SHP77 (cell line): ENCODE measurements around the gene PIANP.

ENCODE experiments used
- DNase-seq, 2 experiments: peaks; one replicate each; lab custom pipeline; 2025; lab: John Stamatoyannopoulos, UW

Gene PIANP

DNA sequence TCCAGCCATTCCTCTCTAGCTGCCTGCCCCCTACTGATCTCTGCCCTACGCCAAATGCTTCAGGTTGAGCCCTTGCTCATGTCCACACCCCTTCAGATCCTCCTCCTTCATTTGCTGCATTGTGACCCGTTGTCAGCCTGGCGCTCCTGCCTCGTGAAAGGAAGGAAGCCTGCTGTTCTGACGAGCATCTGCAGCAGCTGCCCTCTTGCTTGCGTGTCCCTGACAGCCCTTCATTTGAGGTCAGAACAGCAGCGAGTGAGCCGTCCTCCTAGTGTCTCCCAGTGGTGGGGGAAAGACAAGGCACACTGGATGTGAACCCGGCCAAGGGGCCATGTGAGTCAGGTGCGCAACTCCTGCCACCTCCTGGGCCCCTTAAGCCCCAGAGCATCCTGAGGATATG lies 3.0 kb upstream of the PIANP start:
- DNase-seq = peak; percentile 34 to 44

DNA sequence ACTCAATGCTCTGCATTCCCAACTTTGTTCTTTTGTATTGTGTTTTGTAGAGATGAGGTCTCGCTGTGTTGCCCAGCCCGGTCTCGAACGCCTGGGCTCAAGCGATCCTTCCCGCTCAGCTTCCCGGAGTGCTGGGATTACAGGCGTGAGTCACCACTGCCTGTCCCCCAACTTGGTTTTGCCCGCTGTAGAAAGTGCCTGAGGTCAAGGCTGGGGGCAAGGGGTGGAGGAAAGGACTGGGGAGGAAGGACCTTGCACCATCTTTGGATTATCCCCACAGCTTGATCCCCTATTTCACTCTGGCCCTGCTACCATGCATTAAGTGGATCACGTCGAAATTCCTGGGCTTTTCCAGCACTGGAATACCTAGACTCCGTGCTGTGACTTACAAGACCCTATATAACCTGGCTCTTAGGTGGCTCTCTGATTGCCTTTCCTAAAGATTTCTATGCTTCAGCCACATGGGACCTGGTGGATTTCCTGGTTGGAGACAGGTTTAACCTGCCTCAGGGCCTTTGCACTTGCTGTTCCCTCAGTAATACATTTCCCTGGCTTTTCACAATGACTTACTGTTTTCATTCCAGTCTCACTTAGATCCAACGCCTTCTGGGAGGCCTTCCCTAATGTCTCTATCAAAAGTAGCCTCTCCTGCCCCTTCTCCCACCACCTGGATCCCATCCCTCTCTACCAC lies 608 bp upstream of the PIANP start:
- DNase-seq = no peak

DNA sequence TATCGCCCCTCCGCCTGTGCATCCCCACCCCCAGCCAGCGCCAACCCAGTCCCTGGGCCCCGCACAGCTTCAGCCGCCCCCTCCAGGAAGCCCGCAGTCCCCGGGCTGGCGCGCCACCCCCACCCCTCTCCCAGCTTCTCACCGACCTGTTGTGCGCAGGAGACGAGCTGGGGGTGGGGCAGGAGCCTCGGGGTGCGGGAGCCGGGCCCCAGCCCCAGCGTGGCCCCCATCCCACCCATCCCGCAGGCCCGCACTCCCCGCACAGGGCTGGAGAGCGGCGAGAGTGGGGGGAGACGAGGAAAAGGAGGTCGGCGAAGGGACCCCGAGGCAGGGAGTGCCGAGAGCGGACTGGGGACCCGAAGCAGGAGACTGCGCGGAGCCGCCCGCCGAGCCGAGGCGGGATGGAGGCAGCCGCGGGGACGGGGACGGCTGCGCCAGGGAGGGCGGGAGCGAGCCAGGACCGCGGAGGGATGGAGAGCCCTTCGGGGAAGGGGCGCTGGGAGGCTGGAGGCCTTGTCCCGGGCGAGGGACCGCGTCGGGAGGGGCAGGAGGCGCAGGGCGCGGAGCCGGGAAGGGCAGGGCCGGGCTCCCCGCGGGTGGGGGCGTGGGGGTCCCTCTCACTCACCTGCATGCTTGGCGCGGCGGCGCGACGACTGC lies 498 bp downstream of the PIANP start:
- DNase-seq = peak in 1 of 2 experiments; percentile 14

DNA sequence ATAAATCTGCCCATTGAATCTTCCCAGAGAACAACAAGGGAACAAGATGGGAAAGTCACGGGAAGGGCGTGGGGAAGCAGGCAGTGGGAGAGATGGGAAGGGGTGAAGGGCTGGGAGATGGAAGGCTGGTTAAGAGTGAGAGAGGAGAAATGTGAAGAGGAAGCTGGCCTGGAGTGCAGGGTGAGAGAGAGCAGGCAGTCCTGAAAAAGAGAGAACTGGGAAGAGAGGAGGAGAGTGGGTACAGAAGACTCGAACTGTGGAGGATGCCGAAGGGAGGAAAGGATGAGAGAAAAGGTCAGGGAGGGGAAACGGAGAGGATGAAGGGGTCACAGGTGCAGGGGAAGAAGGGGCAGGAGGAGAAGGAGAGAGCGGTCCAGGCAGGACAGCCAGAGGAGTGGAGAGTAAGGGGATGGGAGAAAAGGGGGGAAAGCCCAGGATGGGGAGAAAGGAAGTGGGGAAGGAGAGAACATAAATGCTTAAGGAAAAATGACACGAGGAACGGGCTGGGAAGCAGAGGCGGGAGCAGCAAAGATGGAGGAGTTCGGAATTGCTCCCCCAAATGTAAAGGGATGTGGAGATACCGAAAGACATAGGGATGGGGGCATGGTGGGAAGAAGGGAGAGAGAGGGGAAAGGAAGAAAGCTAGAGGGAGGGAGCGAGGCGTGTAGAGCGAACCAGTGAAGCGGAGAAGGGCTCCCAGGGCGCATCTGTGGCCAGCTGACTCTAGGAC lies 1.2 kb downstream of the PIANP start:
- no peak for DNase-seq

DNA sequence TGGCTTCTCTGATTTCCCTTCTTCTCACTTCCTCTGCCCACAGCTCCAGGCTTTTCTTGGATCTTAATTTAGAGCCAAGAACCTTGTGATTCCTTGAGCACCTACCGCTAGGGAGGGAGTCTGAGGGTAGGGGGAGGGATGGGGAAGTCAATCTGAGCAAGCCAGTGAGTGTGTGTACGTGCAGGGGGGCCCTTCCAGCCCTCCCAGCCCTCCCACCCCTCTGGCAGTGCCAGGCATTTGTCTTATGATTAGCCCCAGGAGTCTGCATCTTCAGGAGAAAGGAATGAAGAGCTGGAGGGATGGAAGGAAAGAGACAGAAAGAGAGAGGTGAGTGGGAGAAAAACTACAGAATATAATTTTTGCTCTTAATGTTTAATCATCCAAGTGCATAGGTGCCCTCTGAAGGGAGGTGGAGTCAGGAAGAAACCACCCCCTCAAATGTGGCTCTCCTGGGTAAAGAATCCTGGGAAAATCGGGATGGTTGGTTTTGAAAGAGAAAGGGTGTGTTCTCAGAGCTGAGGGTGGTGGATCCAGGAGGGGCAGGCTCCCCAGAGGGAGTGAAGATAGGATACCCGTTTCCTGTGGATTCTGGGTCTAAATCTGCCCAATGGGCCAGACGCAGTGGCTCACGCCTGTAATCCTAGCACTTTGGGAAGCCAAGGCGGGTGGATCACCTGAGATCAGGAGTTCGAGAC lies 2.1 kb downstream of the PIANP start:
- no peak for DNase-seq

DNA sequence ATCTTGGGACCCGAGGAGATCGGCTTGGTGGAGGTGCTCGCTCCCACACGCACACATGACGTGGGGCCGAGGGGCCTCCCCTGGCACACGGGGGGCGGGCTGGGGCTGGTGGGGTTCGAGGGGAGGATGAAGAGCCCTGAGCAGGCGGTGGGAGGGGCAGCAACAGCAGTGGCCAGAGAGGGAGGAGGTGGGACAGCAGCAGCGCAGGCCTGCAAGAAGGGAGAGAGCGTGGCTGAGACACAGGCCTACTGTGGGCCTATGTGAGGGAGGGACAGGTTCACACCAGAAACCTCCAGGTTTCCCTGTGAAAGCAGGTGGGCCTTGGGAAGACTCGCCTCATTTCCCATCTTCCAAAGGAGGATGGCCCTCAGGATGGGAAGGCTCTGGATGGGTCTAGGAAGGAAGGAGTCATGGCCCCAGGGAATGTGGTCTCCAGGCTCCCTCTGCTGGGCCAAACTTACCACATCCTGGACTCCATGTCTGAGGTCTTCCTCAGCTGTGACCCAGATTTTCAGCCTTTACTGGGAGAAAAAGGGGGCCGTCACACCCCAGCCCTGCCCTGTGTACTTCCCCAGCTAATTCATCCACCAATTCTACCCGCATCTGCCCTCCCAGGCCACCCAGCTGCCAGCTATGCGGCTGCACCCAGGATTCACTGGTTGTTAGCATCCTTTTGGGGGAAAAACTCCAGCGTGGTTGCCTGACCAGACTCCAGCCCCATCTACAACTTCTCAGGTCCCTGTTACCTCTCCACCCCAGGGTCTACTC lies 2.8 kb downstream of the PIANP start:
- DNase-seq = no peak

DNA sequence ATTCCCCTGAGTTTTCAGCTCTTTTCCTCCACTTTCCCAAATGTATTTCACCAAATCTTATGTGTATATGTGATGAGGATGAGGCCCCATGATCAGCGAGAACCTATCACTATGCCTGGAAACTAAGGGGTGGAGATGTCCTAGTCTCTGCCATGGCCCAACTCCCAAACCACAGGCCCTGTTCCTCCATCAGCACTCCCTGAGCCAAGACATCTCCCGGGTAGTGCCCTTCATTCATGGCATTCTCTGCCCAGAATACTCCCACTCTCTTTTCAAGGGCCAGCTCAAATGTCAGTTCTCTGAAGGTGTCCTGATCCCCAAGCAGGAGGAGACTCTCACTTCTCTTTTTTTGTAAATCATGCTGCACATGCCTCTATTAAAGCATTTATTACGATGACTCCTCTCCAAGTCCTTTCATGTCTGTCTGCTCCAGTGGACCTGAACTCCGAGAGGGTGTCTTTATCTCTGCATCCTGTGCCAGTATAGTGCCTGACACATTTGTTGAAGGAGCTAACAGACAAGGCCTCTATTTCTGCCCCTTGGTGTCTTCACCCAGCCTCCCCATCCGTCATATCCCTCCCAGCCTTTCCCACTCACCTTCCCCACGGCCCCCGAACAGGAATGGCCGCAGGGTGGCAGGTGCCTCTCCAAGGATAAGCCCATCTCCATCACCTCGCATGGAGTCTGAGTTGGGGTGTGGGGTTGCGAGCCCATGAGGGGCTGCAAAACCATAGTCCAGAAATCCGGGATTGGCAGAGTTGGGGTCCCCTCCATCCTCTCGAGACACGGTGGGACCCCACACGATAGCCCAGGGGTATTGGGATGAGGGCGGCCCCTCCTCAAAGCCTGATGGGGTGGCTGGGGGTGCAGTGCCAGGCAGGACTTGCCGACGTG lies 3.7 kb downstream of the PIANP start:
- no peak for DNase-seq

DNA sequence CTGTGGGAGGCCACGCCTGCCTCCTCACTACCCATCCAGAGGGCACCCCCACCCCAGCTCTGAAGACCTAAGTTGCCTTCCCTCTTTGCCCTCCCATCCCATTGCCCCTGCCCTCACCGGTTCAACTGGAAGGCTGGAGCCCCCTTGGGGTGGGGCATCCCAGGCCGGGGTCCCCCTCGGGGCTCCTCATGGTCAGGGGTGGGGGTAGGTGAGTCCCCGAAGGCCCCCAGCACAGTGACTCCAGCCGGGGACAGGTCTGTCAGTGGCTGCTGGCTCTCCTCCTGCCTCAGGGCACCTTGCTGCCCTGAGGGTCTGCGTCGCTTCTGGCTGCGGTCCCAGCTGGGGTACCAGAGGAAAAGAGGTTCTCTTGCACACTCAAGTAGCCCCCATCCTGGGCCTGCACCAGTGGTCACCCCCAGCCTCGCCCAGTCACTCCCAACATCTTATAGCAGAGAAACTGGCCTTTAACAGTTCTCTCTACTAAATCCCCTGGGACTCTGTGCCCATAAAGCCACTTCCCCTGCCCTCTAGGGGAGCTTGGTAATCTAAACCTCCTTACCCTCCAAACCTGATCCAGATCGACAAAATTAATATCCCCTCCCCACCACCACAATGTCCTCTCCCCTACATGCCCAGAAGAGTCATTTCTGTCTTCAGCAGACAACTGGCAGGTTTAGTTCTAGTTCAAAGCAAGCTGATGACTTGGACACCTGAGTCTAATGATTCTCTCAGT lies 5.1 kb downstream of the PIANP start:
- no peak for DNase-seq

DNA sequence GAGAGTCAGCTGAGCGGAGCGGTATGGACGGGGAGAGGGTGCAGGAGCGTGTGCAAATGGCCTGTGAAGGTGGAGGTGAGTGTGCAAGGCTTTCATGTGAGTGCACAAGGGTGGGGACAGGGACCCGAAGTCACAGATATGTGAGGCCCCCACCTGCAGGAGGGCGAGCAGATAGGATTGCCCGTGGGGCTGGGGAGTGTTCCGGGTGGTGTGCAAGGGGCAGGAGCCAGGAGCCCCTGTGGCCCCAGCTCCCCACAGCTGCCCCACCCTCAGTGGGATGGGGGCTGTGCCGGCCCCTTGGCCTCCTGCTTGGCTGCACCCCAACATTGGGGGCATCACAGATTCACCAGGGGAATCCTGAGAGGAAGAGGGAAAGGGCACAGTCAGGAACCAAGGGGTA lies 5.9 kb downstream of the PIANP start:
- no peak for DNase-seq

DNA sequence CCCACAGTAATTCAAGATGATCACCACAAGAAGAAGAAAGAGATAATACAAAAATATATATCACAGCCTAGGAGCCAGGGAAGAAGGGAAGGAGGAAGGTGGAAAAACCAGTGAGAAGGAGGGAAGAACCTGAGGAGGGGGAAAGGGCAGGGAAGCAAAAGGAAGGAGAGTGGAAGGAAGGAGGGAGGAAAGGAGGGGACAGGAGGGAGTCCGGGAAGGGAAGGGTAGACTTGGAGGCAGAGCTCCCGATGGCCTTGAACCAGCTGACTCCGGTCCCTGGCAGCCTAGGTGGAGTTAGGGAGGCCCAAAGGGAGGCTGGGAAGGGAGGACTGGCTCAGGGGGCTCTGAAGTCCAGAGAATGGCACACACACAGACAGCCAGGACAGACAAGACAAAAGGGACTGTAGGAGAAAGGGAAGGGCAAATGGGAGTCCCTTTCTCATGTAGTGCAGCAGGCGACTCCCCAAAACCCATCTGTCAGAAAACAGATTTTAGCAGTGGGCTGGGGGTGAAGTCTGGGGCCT lies 6.7 kb downstream of the PIANP start:
- DNase-seq = no peak

DNA sequence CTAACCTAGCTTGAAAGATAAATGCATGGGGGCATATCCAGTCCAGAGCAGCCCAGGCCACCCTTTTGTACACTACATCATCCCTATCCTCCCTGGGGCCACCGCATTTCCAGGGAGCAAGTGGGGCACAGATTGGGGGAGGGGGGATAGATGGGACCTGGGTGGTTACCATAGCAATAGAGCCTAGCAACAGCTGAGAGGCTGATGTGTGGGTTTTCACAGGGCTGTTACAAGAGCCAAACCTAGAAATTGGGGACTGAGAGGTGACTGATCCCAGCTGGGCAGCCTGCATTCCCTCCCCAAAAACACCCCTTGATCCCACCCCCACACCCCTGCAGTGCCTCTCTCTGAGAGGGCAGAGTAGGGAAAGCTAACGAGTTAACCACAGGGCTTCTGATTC lies 7.7 kb downstream of the PIANP start:
- no peak for DNase-seq

DNA sequence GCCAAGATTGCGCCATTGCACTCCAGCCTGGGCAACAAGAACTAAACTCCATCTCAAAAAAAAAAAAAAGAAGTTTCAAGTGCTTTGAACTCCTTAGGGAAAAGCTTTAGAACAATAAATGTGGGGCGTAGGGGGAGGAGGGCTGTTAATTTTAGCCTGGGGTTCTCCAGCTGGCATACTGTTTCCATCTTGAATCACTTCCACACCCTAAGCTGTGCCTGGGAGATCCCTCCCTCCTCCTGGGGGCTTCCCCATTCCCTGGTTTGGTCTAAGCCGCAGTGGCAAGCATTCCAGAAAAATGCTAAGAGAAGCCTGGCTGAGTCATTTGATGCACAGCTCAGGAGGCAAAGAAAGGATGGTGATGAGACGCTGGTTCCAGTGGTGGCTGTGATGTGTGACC lies 9.1 kb downstream of the PIANP start:
- no peak for DNase-seq

DNA sequence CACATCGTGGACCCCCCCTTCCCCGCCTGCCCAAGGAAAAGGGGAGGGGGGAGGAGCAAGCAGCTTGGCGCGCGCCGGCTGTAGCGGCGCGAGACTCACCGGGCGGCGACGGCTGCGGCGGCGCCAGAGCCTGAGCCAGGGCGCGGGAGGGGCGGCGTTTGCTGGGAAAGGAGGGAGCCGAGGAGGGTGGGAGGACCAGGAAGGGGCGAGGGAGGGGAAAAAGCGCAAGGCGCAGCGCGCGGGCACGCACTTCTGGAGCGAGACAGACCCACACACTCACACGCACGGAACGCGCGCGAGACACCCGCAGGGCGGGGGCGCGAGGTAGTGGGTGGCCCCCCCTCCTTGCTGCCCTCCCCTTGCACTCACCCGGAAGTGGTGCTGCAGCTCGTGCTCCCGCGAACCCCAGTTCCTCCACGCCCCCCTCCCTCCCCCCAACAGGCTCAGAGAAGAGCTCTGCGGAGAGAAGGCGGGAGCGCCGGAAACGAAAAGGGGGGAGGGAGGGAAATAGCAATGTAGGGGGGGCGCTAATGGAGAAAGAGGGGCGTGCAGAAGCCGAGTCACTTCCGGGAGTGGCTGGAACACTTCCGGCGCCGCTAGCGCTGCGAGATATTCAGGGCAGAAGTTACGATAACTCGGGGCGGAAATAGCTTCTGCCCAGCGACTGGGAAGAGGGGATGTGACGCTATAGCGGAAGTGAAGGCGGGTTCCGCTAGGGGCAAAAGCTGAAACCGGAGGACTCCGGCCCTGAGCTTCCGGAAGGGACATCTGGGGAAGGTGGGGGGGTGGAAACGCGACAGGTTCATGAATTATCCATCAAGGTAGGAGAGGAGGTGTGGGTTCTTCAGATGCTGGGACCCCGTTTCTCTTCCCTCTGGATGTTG lies 11.4 kb downstream of the PIANP start, which contains the start of gene ZNF384:
Gene ZNF384, minus strand, starts transcription at position 377 of the 884 bp plus-strand sequence. CDS start 9,855 bp downstream, outside the sequence.
- peak; percentile 90 for DNase-seq

DNA sequence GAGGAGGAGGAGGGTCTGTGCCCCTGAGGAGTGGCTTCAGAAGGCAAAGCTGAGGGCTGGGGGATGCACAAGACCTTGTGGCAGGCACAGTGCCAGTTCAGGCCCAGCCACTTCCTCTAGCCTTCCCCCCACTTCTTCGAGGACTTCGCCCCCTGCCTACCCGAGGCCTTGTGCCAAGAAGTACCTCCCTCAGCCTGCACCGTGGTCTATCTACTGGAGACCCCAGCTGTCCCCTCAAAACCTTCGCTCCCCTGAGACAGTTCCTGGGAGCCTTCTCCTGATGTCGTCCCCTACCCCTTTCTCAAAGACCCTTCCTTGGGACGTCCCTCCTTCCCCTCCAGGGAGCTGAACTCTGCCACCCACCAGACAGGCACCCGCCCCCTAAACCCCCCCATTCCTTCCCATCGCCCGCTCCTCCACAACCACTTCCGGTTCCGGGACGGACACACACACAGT lies 12.0 kb downstream of the PIANP start:
- peak in 1 of 2 experiments; percentile 85 for DNase-seq

DNA sequence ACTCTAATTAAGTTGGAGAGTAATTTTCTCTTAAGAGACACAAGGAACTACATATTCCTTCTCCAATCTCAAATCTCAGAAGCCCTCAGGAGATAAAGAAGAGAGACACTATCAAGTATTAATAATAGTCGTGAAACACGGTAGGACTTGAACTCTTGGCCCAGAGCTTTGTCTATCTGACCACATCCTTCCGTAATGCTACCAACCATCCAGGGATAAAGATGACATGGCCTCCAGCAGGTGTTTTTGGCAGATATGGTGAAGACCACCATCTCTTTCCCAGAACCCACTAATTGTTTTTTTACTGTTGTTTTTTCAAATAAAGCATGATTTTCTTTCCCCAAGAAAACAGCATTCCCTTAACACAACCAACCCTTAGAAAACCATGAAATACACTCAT lies 14.8 kb downstream of the PIANP start:
- DNase-seq = no peak

DNA sequence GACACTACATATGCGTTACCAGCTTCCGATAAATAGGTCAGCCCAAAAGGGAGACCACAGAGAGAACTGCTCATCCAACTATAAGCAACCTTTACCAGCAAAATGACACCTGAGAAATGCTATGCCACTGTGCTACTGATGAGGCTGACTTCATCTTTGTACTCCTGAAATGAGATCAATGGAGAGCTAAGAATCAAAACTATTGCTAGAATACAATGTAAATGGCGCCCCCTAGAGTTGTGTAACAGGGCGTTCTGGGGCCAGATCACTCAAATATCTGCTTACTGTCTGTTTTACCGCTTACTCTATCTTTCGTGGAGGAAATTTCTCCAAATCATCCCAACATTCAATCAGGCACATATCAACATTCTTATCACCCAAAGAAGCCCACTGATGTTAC lies 16.0 kb downstream of the PIANP start:
- no peak for DNase-seq

DNA sequence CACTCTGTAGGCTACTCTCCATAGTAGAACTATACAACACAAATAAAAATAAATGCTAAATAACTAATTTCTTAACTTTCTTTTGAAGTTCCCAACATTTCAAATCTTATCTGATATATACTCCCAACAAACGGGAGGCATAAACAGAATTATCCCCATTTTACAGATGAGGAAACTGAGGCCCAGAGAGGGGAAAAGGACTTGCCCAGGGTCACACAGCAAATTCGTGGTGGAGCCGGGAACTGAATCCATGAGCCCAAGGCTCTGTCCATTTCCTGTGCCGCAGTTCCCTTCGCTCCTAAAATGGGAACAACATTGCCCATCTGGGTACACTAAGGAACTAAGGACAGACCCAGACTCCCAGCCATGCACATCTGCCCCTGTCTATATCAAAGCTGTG lies 23.7 kb downstream of the PIANP start:
- no peak for DNase-seq

DNA sequence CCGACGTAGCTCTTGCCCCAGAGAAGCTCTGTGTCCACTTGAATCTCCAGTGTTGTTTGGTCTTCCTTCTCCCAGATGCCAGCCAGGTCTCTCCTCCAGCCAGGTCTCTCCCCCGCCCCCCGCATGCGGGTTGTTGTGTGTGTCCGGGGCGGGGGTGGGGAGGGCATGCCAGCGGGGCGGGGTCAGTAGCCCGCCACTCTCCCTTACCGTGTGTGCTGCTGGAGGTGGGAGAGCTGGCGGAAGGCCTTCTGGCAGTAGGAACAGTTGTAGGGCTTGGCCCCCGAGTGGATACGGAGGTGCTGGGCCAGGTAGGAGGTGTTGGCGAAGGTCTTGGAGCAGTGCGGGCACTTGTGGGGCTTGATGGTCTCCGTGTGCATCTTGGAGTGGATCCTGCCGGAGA lies 28.5 kb downstream of the PIANP start:
- no peak for DNase-seq
